Thoracic aorta (tissue), 2 donors: ENCODE results near the gene B9D2. TPM values are rescaled to one million over a fixed set of nuclear protein-coding genes. Genes with fewer than 3 reads are reported as not detected.

ENCODE experiments used
- ATAC-seq: fragments of 150-250 bp; one replicate; pipeline ENCODE4 v1.8.0; 2017; ENCODE audit warnings: low read depth; ENCODE audit not compliant: insufficient number of reproducible peaks, low FRiP score
- DNase-seq: peaks from one replicate; pipeline ENCODE4 v3.0.0-alpha.2; 2020; ENCODE audit warnings: low spot score
- H3K27ac ChIP-seq, 2 donors: fragments of 200-600 bp; sonication (generic); 1 replicate in 1 of 2; 2 replicates in 1 of 2; pipeline ENCODE4 v1.5.1; 2016; ENCODE audit warnings: mild to moderate bottlenecking in 2 of 2, moderate library complexity in 2 of 2
- H3K27me3 ChIP-seq: fragments of 200-600 bp; sonication (generic); replicated peaks from 2 replicates; pipeline ENCODE4 v1.6.0; 2016; ENCODE audit warnings: mild to moderate bottlenecking; ENCODE audit not compliant: insufficient read depth
- H3K36me3 ChIP-seq: fragments of 200-600 bp; sonication (generic); one replicate; pipeline ENCODE4 v1.5.1; 2016
- H3K4me1 ChIP-seq, 2 donors: fragments of 200-600 bp; sonication (generic); 1 replicate in 1 of 2; 2 replicates in 1 of 2; pipeline versions ENCODE4 v1.5.1 to v1.6.0; 2016; ENCODE audit warnings: low read depth in 2 of 2, mild to moderate bottlenecking in 1 of 2; ENCODE audit not compliant: control insufficient read depth in 1 of 2
- H3K4me3 ChIP-seq: fragments of 200-600 bp; sonication (generic); 2 replicates; pipeline ENCODE4 v1.5.1; 2016; ENCODE audit warnings: mild to moderate bottlenecking
- H3K9me3 ChIP-seq: fragments of 200-600 bp; sonication (generic); 2 replicates; pipeline ENCODE4 v1.5.1; 2016
- total RNA-seq, 2 donors: library from RNA; depleted of rRNA; stranded (reverse); fragments of >200 nt; gene quantifications; one replicate each; pipeline versions ENCODE4 v1.1.0 to v1.2.3, GENCODE V29; 2016
- TF ChIP-seq, protein P1 (sequence below): fragments of 200-600 bp; sonication (generic); IDR thresholded peaks from one replicate; pipeline ENCODE4 v1.5.1; 2019; ENCODE audit warnings: antibody characterized with exemption

B9D2 gene
- total RNA-seq, 2 donors from 2014 or later = 1.2 to 4.0 TPM

DNA sequence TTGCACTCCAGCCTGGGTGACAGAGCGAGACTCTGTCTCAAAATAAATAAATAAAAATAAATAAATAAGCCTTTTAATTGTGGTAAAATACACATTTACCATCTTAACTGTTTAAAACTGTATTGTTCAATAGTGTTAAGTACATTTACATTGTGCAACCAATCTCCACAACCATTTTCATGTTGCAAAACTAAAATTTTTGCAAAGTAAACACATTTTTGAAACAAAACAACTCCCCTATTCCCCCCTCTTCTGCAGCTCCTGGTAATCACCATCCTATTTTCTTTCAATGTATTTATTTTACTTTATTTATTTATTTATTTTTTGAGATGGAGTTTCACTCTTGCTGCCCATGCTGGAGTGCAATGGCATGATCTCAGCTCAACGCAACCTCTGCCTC is 5.8 kb upstream of the B9D2 start:
- Histone ChIP-seq H3K9me3 (no peaks in the 10 kb centered on the region), H3K4me3 (no peak overlapping the region), H3K27me3 (no peaks in the 10 kb centered on the region), H3K4me1 (peaks cover 19 to 24% of the 10 kb centered on the region in 2 donors), H3K27ac (no peak overlapping the region), H3K36me3 (no peaks in the 10 kb centered on the region)
- TF ChIP-seq, protein P1, sequence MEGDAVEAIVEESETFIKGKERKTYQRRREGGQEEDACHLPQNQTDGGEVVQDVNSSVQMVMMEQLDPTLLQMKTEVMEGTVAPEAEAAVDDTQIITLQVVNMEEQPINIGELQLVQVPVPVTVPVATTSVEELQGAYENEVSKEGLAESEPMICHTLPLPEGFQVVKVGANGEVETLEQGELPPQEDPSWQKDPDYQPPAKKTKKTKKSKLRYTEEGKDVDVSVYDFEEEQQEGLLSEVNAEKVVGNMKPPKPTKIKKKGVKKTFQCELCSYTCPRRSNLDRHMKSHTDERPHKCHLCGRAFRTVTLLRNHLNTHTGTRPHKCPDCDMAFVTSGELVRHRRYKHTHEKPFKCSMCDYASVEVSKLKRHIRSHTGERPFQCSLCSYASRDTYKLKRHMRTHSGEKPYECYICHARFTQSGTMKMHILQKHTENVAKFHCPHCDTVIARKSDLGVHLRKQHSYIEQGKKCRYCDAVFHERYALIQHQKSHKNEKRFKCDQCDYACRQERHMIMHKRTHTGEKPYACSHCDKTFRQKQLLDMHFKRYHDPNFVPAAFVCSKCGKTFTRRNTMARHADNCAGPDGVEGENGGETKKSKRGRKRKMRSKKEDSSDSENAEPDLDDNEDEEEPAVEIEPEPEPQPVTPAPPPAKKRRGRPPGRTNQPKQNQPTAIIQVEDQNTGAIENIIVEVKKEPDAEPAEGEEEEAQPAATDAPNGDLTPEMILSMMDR = no peak
- no peak for ATAC-seq
- DNase-seq = no peak

DNA sequence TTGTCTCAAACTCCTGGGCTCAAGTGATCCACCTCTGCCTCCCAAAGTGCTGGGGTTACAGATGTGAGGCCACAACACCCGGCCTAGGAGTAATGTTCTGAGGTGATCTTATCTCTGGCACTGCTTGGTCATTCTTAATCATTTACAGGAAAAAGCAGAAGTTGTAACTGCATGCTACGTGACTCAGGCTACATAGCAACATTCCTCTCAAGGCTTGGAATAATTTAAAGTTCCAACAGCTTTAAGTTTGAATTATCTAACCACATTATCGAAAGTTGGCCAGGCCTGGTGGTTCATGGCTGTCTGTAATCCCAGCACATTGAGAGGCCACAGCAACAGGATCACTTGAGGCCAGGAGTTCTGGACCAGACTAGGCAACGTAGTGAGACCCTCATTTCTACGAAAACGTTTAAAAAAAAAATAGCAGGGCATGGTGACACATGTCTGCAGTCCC is 3.9 kb upstream of the B9D2 start:
- no peak overlapping the region for H3K4me3 ChIP-seq
- H3K36me3 ChIP-seq = no peaks in the 10 kb centered on the region
- ATAC-seq = no peak
- H3K27me3 ChIP-seq = no peaks in the 10 kb centered on the region
- no peaks in the 10 kb centered on the region for H3K9me3 ChIP-seq
- H3K4me1 ChIP-seq = peaks cover 11 to 18% of the 10 kb centered on the region in 2 donors
- TF ChIP-seq, protein P1 = no peak
- no peak for DNase-seq
- peak overlapping the region; percentile 14 to 75 for H3K27ac ChIP-seq

DNA sequence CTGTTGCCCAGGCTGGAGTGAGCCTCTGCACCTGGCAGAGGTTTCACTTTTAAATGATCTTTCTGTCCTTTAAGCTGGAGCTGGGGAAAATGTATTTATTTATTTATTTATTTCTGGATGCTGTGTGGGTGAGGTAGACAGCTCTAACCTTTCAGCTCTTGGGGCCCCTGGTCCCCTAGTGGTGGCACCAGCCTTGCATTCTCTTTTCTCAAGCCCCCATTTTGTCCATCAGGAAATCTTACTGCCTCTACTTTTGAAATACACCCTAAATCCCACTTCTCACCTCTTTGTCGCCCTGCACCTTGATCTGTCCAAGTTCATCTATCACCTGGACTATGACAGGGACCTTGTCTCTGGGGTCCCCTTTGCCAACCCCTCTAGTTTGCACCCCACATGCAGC is 2.1 kb upstream of the B9D2 start:
- DNase-seq = no peak
- Histone ChIP-seq H3K9me3 (no peaks in the 10 kb centered on the region), H3K27ac (no peak overlapping the region), H3K36me3 (no peaks in the 10 kb centered on the region), H3K4me3 (no peak overlapping the region), H3K4me1 (peaks cover 11 to 22% of the 10 kb centered on the region in 2 donors), H3K27me3 (no peaks in the 10 kb centered on the region)
- TF ChIP-seq, protein P1 = no peak
- no peak for ATAC-seq

DNA sequence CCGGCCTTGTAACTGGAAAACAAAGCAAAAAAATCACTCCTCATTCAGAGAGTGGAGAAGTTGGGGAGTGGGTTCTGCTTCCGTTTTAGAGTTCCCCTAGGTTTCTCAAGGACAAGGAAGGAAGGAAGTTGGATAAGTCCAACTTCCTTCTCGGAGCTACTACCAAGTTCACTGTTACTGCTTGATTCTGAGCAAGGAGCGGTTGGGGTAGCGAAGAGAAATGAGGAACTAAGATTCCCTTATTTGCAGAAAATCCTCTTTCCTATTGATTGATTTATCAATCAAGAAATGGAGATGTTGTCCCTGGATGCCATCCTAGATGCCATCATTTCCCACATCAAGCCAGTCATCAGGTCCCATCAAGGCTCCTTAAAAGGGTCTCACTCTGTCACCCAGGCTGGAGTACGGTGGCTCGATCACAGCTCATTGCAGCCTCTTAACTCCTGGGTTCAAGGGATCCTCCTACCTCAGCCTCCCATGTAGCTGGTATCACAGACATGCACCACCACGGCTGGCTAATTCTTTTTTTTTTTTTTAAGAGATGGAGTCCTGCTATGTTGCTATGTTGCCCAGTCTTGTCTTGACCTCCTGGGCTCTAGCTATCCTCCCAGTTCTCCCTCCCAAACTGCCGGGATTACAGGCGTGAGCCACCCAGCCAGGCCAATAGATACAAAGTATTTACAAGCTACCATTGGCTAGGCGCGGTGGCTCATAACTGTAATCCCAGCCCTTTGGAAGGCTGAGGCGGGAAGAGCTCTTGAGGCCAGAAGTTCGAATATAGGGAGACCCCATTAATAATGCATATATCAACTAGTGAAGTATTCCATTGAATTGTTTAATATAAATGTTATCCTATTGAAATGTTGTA is 809 bp upstream of the B9D2 start:
- peak overlapping the region; percentile 93 for H3K4me3 ChIP-seq
- peaks cover 11 to 22% of the 10 kb centered on the region in 2 donors for H3K4me1 ChIP-seq
- ATAC-seq (peak; percentile 1), DNase-seq (no peak)
- no peaks in the 10 kb centered on the region for H3K9me3 ChIP-seq
- H3K27ac ChIP-seq = peak overlapping the region; percentile 96 to 97
- no peaks in the 10 kb centered on the region for H3K27me3 ChIP-seq
- TF ChIP-seq, protein P1 = no peak
- no peaks in the 10 kb centered on the region for H3K36me3 ChIP-seq

DNA sequence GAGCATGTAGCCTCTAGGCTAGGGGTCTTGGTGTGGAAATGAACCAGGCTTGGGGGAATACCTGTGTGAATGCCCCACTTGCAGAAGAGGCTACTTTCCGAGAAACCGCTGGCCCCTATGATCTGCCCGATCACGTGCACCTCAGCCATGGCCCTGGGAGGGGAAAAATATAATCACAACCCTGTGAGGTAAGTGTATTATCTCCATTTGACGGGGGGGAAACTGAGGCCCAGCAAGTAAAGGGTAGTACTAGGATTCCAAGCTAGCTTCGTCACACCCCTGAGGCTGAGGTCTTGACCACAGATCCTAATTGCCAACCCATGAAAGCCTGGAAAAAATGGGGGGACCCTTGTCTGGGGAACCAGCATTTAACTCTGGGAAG is 587 bp downstream of the B9D2 start:
- H3K36me3 ChIP-seq = no peaks in the 10 kb centered on the region
- TF ChIP-seq, protein P1 = no peak
- no peak for DNase-seq

More for the DNA sequence above, 587 bp downstream of the B9D2 start:
- no peak for ATAC-seq
- Histone ChIP-seq H3K4me3 (peak overlapping the region; percentile 93), H3K9me3 (no peaks in the 10 kb centered on the region), H3K27me3 (no peaks in the 10 kb centered on the region), H3K4me1 (peaks cover 11 to 20% of the 10 kb centered on the region in 2 donors), H3K27ac (peak overlapping the region; percentile 96 to 97)
